LNCAP (cell line): ENCODE data around the gene SNX25.

Source experiments
- CTCF ChIP-seq: fragments of 450-650 bp; IDR thresholded peaks from 2 replicates; pipeline ENCODE4 v1.5.1; 2017; ENCODE audit warnings: mild to moderate bottlenecking

The SNX25 gene

DNA sequence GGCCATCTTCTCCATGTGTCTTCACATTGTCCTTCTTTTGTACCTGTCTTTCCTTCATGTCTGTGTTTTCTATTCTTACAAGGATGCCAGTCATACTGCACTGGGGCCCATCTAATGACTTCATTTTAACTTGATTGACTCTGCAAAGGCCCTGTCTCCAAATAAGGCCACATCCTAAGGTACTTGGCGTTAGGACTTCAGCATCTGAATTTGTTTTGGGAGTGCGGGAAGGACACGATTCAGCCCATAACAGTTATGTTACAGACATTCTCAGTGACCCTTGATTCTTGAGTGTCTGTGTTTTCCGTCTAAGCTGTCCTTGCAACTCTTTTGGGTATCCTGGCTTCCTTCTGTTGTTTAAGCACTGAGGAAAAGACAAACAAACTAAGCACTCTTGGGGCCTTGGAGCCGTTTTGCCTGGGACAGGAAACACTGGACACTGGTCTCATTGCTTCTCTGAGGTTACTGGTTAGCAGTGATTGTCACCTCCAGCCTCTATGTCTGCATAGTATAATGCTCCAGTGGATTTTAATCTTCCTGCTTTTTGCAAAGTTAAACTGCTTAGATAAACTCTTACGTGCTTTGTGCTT is 80.7 kb downstream of the SNX25 start:
- TF ChIP-seq CTCF = no peak

DNA sequence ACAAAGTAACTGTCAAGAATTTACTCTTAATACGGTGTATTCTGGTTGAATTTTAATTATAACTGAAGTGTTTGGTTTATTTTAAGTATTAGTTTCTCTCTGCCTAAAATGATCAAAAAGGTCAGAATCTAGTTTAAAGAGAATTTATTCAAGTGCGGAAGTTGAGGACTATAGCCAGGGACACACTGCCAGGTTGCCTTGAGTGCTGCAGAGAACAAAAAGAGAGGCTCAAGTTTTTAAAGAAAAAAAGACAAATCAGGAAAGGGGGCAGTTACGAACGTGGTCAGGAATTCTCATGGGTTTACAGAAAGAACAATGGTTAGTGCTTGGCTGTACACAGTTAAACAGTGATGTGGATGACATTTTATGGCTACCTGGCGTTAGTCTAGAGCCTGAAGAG is 81.3 kb downstream of the SNX25 start:
- TF ChIP-seq CTCF = no peak

DNA sequence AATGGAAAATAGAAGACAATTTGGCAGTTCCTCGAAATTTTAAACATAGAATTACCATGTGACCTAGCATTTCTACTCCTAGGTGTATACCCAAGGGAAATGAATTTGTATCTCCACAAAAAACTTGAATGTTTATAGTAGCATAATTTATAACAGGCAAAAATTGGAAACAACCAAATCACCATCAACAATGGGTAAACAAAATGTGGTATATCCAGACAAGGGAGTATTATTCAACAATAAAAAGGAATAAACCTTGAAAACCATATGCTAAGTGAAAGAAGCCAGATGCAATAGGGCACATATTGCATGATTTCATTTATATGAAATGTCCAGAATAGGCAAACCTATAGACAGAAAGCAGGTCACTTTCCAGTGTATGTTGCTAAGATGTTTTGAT is 83.8 kb downstream of the SNX25 start:
- TF ChIP-seq CTCF = no peak

GRCh38 chr4:185296665-185297460 is 87.5 kb downstream of the SNX25 start:
- no peak for TF ChIP-seq CTCF

DNA sequence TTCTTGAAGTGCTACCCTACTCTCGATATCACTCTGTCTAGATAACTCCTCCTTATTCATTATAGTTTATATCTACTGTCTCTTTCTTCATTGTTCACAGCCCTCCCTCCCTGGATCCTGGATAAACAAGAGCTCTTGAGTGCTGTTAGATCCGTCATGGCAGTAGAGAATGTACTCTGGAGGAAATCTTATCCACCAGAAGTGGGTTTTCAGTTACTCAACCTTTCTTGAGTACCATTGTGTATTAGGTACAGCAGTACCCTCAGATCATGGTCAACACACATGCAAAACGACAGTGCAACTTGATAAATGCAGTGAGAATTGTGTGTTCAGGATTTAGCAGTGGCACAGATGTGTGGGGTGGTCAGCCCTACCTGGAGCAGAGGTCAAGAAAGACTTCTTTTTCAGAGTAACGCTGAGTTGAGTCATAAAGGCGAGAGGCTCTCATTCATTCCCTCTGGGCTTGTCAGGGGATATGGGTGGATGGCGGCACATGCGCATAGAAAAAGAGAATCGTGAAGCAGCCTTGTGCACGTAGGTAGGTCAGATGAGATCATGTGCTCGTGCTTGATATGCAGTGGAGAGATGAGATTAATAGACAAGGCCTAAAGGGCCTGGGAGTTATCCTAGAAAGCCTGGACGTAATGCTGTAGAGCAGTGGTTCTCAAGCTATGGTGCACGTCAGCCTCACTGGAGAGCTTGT is 89.5 kb downstream of the SNX25 start:
- no peak for TF ChIP-seq CTCF

DNA sequence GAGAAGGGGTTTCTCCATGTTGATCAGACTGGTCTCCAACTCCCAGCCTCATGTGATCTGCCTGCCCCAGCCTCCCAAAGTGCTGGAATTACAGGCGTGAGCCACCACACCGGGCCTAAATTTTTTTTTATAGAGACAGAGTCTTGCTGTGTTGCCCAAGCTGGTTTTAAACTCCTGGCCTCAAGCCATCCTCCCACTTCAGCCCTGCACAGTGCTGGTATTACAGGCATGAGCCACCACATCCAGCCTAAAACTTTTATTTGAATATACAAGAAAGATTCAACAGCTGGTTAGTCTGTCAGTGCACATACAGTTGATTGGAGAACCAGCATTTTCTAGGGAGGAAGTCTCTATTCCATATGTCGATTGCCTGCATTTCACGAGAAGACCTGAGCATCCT is 95.1 kb downstream of the SNX25 start:
- TF ChIP-seq CTCF = no peak

DNA sequence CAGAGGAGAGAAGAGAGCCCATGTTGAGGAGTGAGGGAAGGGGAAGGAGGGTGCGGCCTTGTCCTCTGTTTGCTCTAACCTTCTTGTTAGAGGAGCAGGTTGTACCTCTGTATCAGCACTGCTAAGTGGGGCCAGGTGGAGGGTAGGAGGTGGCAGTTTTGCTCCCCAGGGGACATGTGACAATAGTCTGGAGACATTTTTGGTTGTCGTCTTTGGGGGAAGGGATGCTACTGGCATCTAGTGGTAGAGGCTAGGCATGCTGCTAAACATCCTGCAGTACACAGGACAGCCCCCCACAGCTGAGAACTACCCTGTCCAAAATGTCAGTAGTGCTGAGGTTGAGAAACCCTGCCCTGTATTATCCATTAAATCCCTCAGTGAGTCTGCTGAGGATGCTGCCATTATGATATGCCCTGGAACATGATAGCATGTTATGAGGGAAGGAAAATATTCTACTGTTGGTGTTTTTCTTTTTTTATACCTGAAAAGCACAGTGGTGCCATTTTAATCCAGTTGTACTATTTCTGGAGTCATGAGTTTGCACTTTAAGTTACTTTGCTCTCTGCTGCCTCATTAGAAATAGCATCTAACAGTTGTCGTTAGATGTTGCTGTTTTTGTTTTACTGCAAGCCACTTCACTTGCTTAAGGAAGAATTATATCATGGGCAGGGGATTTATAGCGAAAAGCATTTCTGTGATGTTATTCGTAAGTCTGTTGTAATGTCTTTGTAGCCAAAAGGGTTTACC is 95.7 kb downstream of the SNX25 start:
- TF ChIP-seq CTCF = no peak
